ENCODE results near the gene IDUA.

GRCh38 chr4:968221-968620, 18.6 kb upstream of the IDUA start:
- TF ChIP-seq YY1 (IDR thresholded peaks at IDR 0.05; ENCODE audit: insufficient read depth, insufficient read length) (no peak), ZNF274 (IDR thresholded peaks at IDR 0.05; ENCODE audit: low read depth, low read length) (no peak), SUZ12 (IDR thresholded peaks at IDR 0.05; ENCODE audit: extremely low read depth, insufficient read depth, insufficient read length) (no peak)

Data from NT2/D1 (cell line).